Heart right ventricle (tissue), 16 donors: ENCODE measurements around the gene LYPD6. TPM values are rescaled to one million over a fixed set of nuclear protein-coding genes. Genes with fewer than 3 reads are reported as not detected.
A peak's percentile ranks its signal among the peaks of the same experiment; 100 is the strongest.

Experiments used
- ATAC-seq, 8 donors: fragments of 200-7000 bp; cut with Tn5 transposase; one replicate each; pipeline ENCODE4 v1.9.1; 2020; ENCODE audit warnings: mild to moderate bottlenecking in 8 of 8, moderate library complexity in 8 of 8, moderate number of reproducible peaks in 1 of 8
- DNase-seq, 2 donors: peaks; one replicate each; pipeline ENCODE4 v3.0.0-alpha.2; 2020
- H3K27ac ChIP-seq, 10 donors: fragments of 200-600 bp; sonication (generic) in 2 of 10; one replicate each; pipeline versions ENCODE4 v1.5.0 to v1.8.0; 2020 to 2022; ENCODE audit warnings: mild to moderate bottlenecking in 3 of 10
- H3K27me3 ChIP-seq, 7 donors: fragments of 200-600 bp; one replicate each; pipeline ENCODE4 v1.8.0; 2021 to 2022; ENCODE audit warnings: mild to moderate bottlenecking in 2 of 7
- H3K36me3 ChIP-seq, 9 donors: fragments of 200-600 bp; sonication (generic) in 1 of 9; one replicate each; pipeline versions ENCODE4 v1.5.0 to v1.8.0; 2020 to 2022; ENCODE audit warnings: mild to moderate bottlenecking in 2 of 9
- H3K4me1 ChIP-seq, 9 donors: fragments of 200-600 bp; sonication (generic) in 1 of 9; one replicate each; pipeline versions ENCODE4 v1.5.0 to v1.8.0; 2020 to 2022; ENCODE audit warnings: mild to moderate bottlenecking in 4 of 9
- H3K4me3 ChIP-seq, 10 donors: fragments of 200-600 bp; sonication (generic) in 2 of 10; one replicate each; pipeline versions ENCODE4 v1.5.0 to v1.8.0; 2020 to 2022; ENCODE audit warnings: mild to moderate bottlenecking in 7 of 10, moderate library complexity in 2 of 10
- H3K9me3 ChIP-seq, 11 donors: fragments of 200-600 bp in 10 of 11; sonication (generic) in 2 of 11; one replicate each; pipeline versions ENCODE4 v1.5.0 to v1.8.0; 2013 to 2022; ENCODE audit warnings: mild to moderate bottlenecking in 2 of 11, control low read depth in 1 of 11, moderate library complexity in 1 of 11
- CTCF ChIP-seq, 9 donors: fragments of 200-600 bp; sonication (generic) in 2 of 9; IDR thresholded peaks; one replicate each; pipeline versions ENCODE4 v1.5.0 to v1.8.0; 2021 to 2022; ENCODE audit warnings: antibody characterized with exemption in 9 of 9, mild to moderate bottlenecking in 5 of 9, moderate library complexity in 1 of 9
- WGBS, 2 donors: extraction: QIAGEN DNeasy Blood & Tissue Kit; methylation state at CpG; one replicate each; pipeline ENCODE4 v1.1.7; 2013; ENCODE audit warnings: inconsistent platforms in 1 of 2; 5-methylcytosine and 5-hydroxymethylcytosine counted together
- intact Hi-C, 10 donors: fragments of 100-400 bp; cut with DNase I; formaldehyde crosslinking; loops; one replicate each; pipeline versions ENCODE4 v1.11.1 to v1.14.2; 2022
- polyA plus RNA-seq, 2 donors: library from polyadenylated mRNA; stranded (reverse); fragments of 200-250 nt; gene quantifications; one replicate each; pipeline ENCODE4 v1.2.3, GENCODE V29; 2013
- total RNA-seq, 10 donors: library from RNA; stranded (reverse); fragmentation: NEBNext Ultra II Directional in 3 of 10; extraction: Animal tissue kit (Norgen Biotek cat#: 25700) in 3 of 10; gene quantifications; one replicate each; pipeline versions ENCODE4 v1.2.1 to v1.2.4, GENCODE V29; 2021 to 2023
- donor health status: Arrhythmogenic right ventricular cardiomyopathy.
- donor health status: ischemic (EF 13 %, LVEDD 7.1; RV severe dilation, severe dysfunction).
- donor health status: healthy with polysubstance abuse.
- donor health status: DM: no; HTN: yes; CAD: no.
- donor health status: DM: no; HTN: no; CAD: no.
- donor health status: ischemic (EF 25% LVEDD 6.9; RV normal size, moderate dysfunction).
- donor health status: ischemic (EF 25% LVEDD 5.7; RV mildly dilated, moderate dysfunction).
- donor health status: healthy.
- donor health status: DM: yes; HTN: yes; CAD: no.
- donor health status: Ischemic cardiomyopathy.
- donor health status: ischemic (EF 35%, LVEDD 5.7; RV mildly dilated, moderate dysfunction).
- donor health status: nonischemic (EF 11% LVEDD 7.7; RV severe dilation, severe dysfunction).
- donor health status: DM: yes; HTN: yes; CAD: no.
- donor health status: PGD.
- donor health status: ischemic (EF 29% LVEDD 5.4; RV normal size, mild dysfunction).
- donor health status: nonischemic (EF 23%, LVEDD 6.1; RV moderate dilation, normal function).

The LYPD6 gene
- total and polyA plus RNA-seq, 12 donors = 0.06 to 0.55 (median 0.15) TPM; not detected in 1

- ATAC-seq = no peak
Observed at GRCh38 chr2:149329068-149329467, 1.3 kb upstream of the LYPD6 start.

GRCh38 chr2:149329489-149330126, 779 bp upstream of the LYPD6 start:
- H3K36me3 ChIP-seq = no peaks in the 10 kb centered on the region
- ATAC-seq (peak in 6 of 8 donors; percentile 15 to 39 (median 28)), DNase-seq (peak; percentile 6 to 26)
- H3K27ac ChIP-seq = no peak overlapping the region
- TF ChIP-seq CTCF (IDR thresholded peaks at IDR 0.05) = no peak
- intact Hi-C loops = no loop called here
- H3K9me3 ChIP-seq = peaks cover 0 to 14% (median 0%) of the 10 kb centered on the region in 11 donors
- peak overlapping the region; percentile 32 to 70 (median 58) for H3K4me3 ChIP-seq
- H3K27me3 ChIP-seq = peaks cover 0 to 73% (median 40%) of the 10 kb centered on the region in 7 donors
- 7% methylated on average over 32 of the region's 32 CpGs for WGBS, 2 donors
- peaks cover 0 to 17% (median 9%) of the 10 kb centered on the region in 9 donors for H3K4me1 ChIP-seq

More at GRCh38 chr2:149329068-149329467, 1.3 kb upstream of the LYPD6 start:
- Histone ChIP-seq H3K27ac (no peak overlapping the region), H3K27me3 (peaks cover 0 to 69% (median 40%) of the 10 kb centered on the region in 7 donors), H3K4me1 (peaks cover 0 to 17% (median 9%) of the 10 kb centered on the region in 9 donors), H3K4me3 (peak overlapping the region in 2 of 10 donors; percentile 63 to 65), H3K36me3 (no peaks in the 10 kb centered on the region), H3K9me3 (peaks cover 0 to 14% (median 0%) of the 10 kb centered on the region in 11 donors)
- intact Hi-C loops = no loop called here
- WGBS, 2 donors = 28 to 31% methylated on average over 8 of the region's 8 CpGs
- TF ChIP-seq CTCF (IDR thresholded peaks at IDR 0.05) = peak in 2 of 9 donors; percentile 11 to 21
- no peak for DNase-seq

- Histone ChIP-seq H3K27me3 (peaks cover 0 to 73% (median 40%) of the 10 kb centered on the region in 7 donors), H3K27ac (no peak overlapping the region), H3K4me3 (peak overlapping the region; percentile 38 to 70 (median 58)), H3K36me3 (no peaks in the 10 kb centered on the region), H3K9me3 (peaks cover 0 to 7% (median 0%) of the 10 kb centered on the region in 11 donors), H3K4me1 (peaks cover 0 to 17% (median 9%) of the 10 kb centered on the region in 9 donors)
- peak in 2 of 8 donors; percentile 4 to 12 for ATAC-seq
- WGBS, 2 donors = 1 to 3% methylated on average over 19 of the region's 19 CpGs
- TF ChIP-seq CTCF (IDR thresholded peaks at IDR 0.05) = no peak
- no peak for DNase-seq
- intact Hi-C loops = no loop called here
Observed at GRCh38 chr2:149331023-149331400, 625 bp downstream of the LYPD6 start.

- no peak for TF ChIP-seq CTCF (IDR thresholded peaks at IDR 0.05)
- intact Hi-C loops = no loop called here
- Histone ChIP-seq H3K36me3 (no peaks in the 10 kb centered on the region), H3K27ac (no peak overlapping the region), H3K27me3 (peaks cover 0 to 68% (median 40%) of the 10 kb centered on the region in 7 donors), H3K4me3 (no peak overlapping the region), H3K4me1 (peaks cover 0 to 17% (median 9%) of the 10 kb centered on the region in 9 donors), H3K9me3 (no peaks in the 10 kb centered on the region)
- 81 to 86% methylated on average over 2 of the region's 2 CpGs for WGBS, 2 donors
- no peak for ATAC-seq
- DNase-seq = no peak
Observed at GRCh38 chr2:149332364-149332763, 2.0 kb downstream of the LYPD6 start.
